Panc1 (cell line): ENCODE results near the gene TNFSF9. TPM values are rescaled to one million over a fixed set of nuclear protein-coding genes. Genes with fewer than 3 reads are reported as not detected.

ENCODE experiments used
- ATAC-seq: fragments of 200-7000 bp; cut with Tn5 transposase; 2 replicates; pipeline ENCODE4 v1.9.1; 2020; ENCODE audit warnings: mild to moderate bottlenecking, moderate library complexity
- BruUV-seq: library from RNA; stranded (reverse); fragments of 400-500 nt; replicated peaks from 2 replicates; lab custom pipeline; 2021; lab: Mats Ljungman, UMichigan
- CTCF ChIA-PET: fragments of 300-600 bp; sonication (Branson Sonifier 250); formaldehyde crosslinking; loops from one replicate; lab custom pipeline; 2022; ENCODE audit warnings: antibody characterized with exemption; lab: Charles Lee
- POLR2A ChIA-PET: fragments of 300-600 bp; sonication (Branson Sonifier 250); formaldehyde crosslinking; loops from one replicate; lab custom pipeline; 2022; ENCODE audit warnings: antibody characterized with exemption; lab: Charles Lee
- DNase-seq: peaks from one replicate; pipeline ENCODE4 v3.0.0-alpha.2; 2010; ENCODE audit warnings: low read depth, low spot score
- H3K27ac ChIP-seq: 2 replicates; pipeline ENCODE4 v1.5.1; 2011; ENCODE audit warnings: mild to moderate bottlenecking, low read length, inconsistent platforms
- H3K27me3 ChIP-seq: fragments of 200-500 bp; sonication (Bioruptor generic); 2 replicates; pipeline ENCODE4 v1.6.0; 2014; ENCODE audit warnings: low read length, inconsistent platforms; ENCODE audit not compliant: control insufficient read depth, insufficient read depth
- H3K36me3 ChIP-seq: fragments of 200-500 bp; sonication (Bioruptor generic); 2 replicates; pipeline ENCODE4 v1.5.1; 2014; ENCODE audit warnings: inconsistent platforms, mild to moderate bottlenecking, low read length, moderate library complexity; ENCODE audit not compliant: control insufficient read depth, insufficient read depth
- H3K4me1 ChIP-seq: 2 replicates; pipeline ENCODE4 v1.5.1; 2011; ENCODE audit warnings: inconsistent platforms, mild to moderate bottlenecking, low read length, moderate library complexity; ENCODE audit not compliant: control insufficient read depth, insufficient read depth
- H3K4me3 ChIP-seq, 2 experiments: 2 replicates each; pipeline ENCODE4 v1.5.1; 2011 to 2012; ENCODE audit warnings: low read depth in 2 of 2, low read length in 2 of 2, mild to moderate bottlenecking in 2 of 2, inconsistent platforms in 1 of 2, moderate library complexity in 1 of 2
- H3K9me3 ChIP-seq: fragments of 200-500 bp; sonication (Bioruptor generic); 2 replicates; pipeline ENCODE4 v1.5.1; 2014; ENCODE audit warnings: low read depth, mild to moderate bottlenecking, inconsistent platforms, low read length, moderate library complexity; ENCODE audit not compliant: control insufficient read depth, insufficient read depth
- CTCF ChIP-seq: fragments of 450-650 bp; IDR thresholded peaks from 2 replicates; pipeline ENCODE4 v1.5.1; 2017; ENCODE audit warnings: mild to moderate bottlenecking
- POLR2AphosphoS5 ChIP-seq: IDR thresholded peaks from 2 replicates; pipeline ENCODE4 v1.6.1; 2012; ENCODE audit warnings: mild to moderate bottlenecking, low read depth, low read length, moderate library complexity
- REST ChIP-seq, 2 experiments: IDR thresholded peaks; 2 replicates each; pipeline ENCODE4 v1.6.1; 2011 to 2012; ENCODE audit warnings: low read depth in 2 of 2, control low read depth in 1 of 2, low read length in 1 of 2, mild to moderate bottlenecking in 1 of 2, moderate library complexity in 1 of 2; ENCODE audit not compliant: insufficient read depth in 1 of 2
- SIN3A ChIP-seq: IDR thresholded peaks from 2 replicates; pipeline ENCODE4 v1.6.1; 2012; ENCODE audit warnings: low read depth, mild to moderate bottlenecking, low read length, moderate library complexity, borderline replicate concordance; ENCODE audit not compliant: insufficient read depth
- TCF7L2 ChIP-seq: IDR thresholded peaks from 2 replicates; pipeline ENCODE4 v1.6.1; 2011; ENCODE audit warnings: mild to moderate bottlenecking, low read depth, low read length, inconsistent platforms
- in situ Hi-C: cut with HindIII; loops from 2 replicates; pipeline ENCODE4 v1.10.0; 2016; ENCODE audit warnings: low sequenced_read_pairs, low pct_unique_long_range_greater_than_20kb
- intact Hi-C: fragments of 100-400 bp; cut with micrococcal nuclease; formaldehyde crosslinking; loops from one replicate; pipeline ENCODE4 v1.10.0; 2022; ENCODE audit not compliant: unreplicated experiment
- total RNA-seq: library from RNA; stranded (reverse); gene quantifications from one replicate; pipeline ENCODE4 v1.2.1, GENCODE V29; 2021; ENCODE audit not compliant: unreplicated experiment

The TNFSF9 gene
- total RNA-seq, 1 experiment from 2014 or later = 2.9 TPM

GRCh38 chr19:6498294-6499036, 32.4 kb upstream of the TNFSF9 start:
- Histone ChIP-seq H3K36me3 (no peaks in the 10 kb centered on the region), H3K27me3 (no peaks in the 10 kb centered on the region; the same call in 1 of the 2 replicates), H3K4me1 (peaks cover 2% of the 10 kb centered on the region; the same call in 1 of the 2 replicates), H3K4me3 (no peak overlapping the region), H3K27ac (no peak overlapping the region), H3K9me3 (no peaks in the 10 kb centered on the region)
- TF ChIP-seq TCF7L2 (no peak), REST (IDR thresholded peaks at IDR 0.05; ENCODE audit: insufficient read depth in 1 of 2, low read depth in 2 of 2, low read length in 1 of 2) (no peak)
- intact Hi-C loops = no loop called here
- no peak for DNase-seq
- BruUV-seq = no TSS peak
- ChIA-PET CTCF (interaction anchor here (0.5 to 0.6 kb wide), 2 partner anchors 23 to 125 kb away, joined by 3 to 5 read pairs; no protein-coding TSS in a partner anchor), POLR2A (interaction anchor here (0.6 kb wide), 1 partner anchor 356 kb away, joined by 3 read pairs; no protein-coding TSS in a partner anchor)
- in situ Hi-C loops = no loop called here
- no peak for ATAC-seq

GRCh38 chr19:6499052-6499790, 31.6 kb upstream of the TNFSF9 start:
- intact Hi-C loops (no loop called here), in situ Hi-C loops (no loop called here)
- ChIA-PET CTCF (no interaction called here), POLR2A (no interaction called here)
- Histone ChIP-seq H3K4me3 (no peak overlapping the region), H3K4me1 (peaks cover 2% of the 10 kb centered on the region; the same call in 1 of the 2 replicates), H3K36me3 (no peaks in the 10 kb centered on the region), H3K27ac (no peak overlapping the region), H3K27me3 (no peaks in the 10 kb centered on the region; the same call in 1 of the 2 replicates), H3K9me3 (no peaks in the 10 kb centered on the region)
- ATAC-seq (no peak), DNase-seq (no peak)
- BruUV-seq = no TSS peak
- TF ChIP-seq SIN3A (no peak), TCF7L2 (no peak), CTCF (no peak), POLR2AphosphoS5 (no peak), REST (IDR thresholded peaks at IDR 0.05; ENCODE audit: insufficient read depth in 1 of 2, low read depth in 2 of 2, low read length in 1 of 2) (no peak)
